Measurements from ENCODE around the gene POFUT2.
"Not testable (repeated sequence)": the region's sequence is repeated elsewhere in the genome, so short reads cannot be mapped to it uniquely, and the experiment has no call there.

POFUT2 gene

GRCh38 chr21:45309987-45310381, 22.3 kb upstream of the POFUT2 start:
- no peak for DNase-seq

GRCh38 chr21:45309069-45309986, 21.6 kb upstream of the POFUT2 start:
- peak in 1 of 4 experiments; percentile 14 for DNase-seq

- DNase-seq, result no peak
Observed at GRCh38 chr21:45308194-45309068, 20.7 kb upstream of the POFUT2 start.

- not testable (repeated sequence) for DNase-seq
Observed at GRCh38 chr21:45307597-45308158, 20.0 kb upstream of the POFUT2 start.

GRCh38 chr21:45306832-45307571, 19.3 kb upstream of the POFUT2 start:
- no peak for DNase-seq

- no peak for DNase-seq
Observed at GRCh38 chr21:45306453-45306831, 18.7 kb upstream of the POFUT2 start.

GRCh38 chr21:45305836-45306235, 18.1 kb upstream of the POFUT2 start:
- DNase-seq, result no peak

GRCh38 chr21:45304945-45305344, 17.2 kb upstream of the POFUT2 start:
- DNase-seq, result peak in 2 of 4 experiments; percentile 14 to 26

- no peak for DNase-seq
Observed at GRCh38 chr21:45304476-45304830, 16.8 kb upstream of the POFUT2 start.

- DNase-seq, result no peak
Observed at GRCh38 chr21:45303751-45304475, 16.2 kb upstream of the POFUT2 start.

- no peak for DNase-seq
Observed at GRCh38 chr21:45303091-45303615, 15.5 kb upstream of the POFUT2 start.

- DNase-seq, result peak in 2 of 4 experiments; percentile 48 to 62
Observed at GRCh38 chr21:45302082-45303061, 14.7 kb upstream of the POFUT2 start.

- DNase-seq, result no peak
Observed at GRCh38 chr21:45301521-45302081, 13.9 kb upstream of the POFUT2 start.

GRCh38 chr21:45300786-45301520, 13.3 kb upstream of the POFUT2 start:
- no peak for DNase-seq

GRCh38 chr21:45299864-45300785, 12.4 kb upstream of the POFUT2 start:
- no peak for DNase-seq

GRCh38 chr21:45299026-45299863, 11.6 kb upstream of the POFUT2 start:
- DNase-seq, result no peak

GRCh38 chr21:45297869-45298268, 10.2 kb upstream of the POFUT2 start:
- no peak for DNase-seq
